H1 (cell line): ENCODE measurements around the gene MAP6D1. TPM values are rescaled to one million over a fixed set of nuclear protein-coding genes. Genes with fewer than 3 reads are reported as not detected.

Source experiments
- CTCF ChIA-PET: fragments of 300-600 bp; sonication (Branson Sonifier 250); formaldehyde crosslinking; loops from one replicate; lab custom pipeline; 2021; ENCODE audit not compliant: partially characterized antibody; lab: Charles Lee
- POLR2A ChIA-PET: fragments of 300-600 bp; sonication (Branson Sonifier 250); formaldehyde crosslinking; loops from one replicate; lab custom pipeline; 2021; ENCODE audit warnings: inconsistent platforms; ENCODE audit not compliant: partially characterized antibody; lab: Charles Lee
- DNase-seq, 2 experiments: peaks; one replicate each; pipeline versions ENCODE4 v3.0.0 to v3.0.0-alpha.2; 2010 to 2022; ENCODE audit warnings: low spot score in 2 of 2, low read depth in 1 of 2, mixed read lengths in 1 of 2
- FAIRE-seq: peaks from 2 replicates; lab custom pipeline; 2011; peaks lifted over from hg19 to GRCh38; lab: Jason Lieb, UNC
- H2AFZ ChIP-seq: 2 replicates; pipeline ENCODE4 v1.8.1; 2012; ENCODE audit warnings: low read length, inconsistent platforms
- H2AK5ac ChIP-seq: 2 replicates; pipeline ENCODE4 v1.6.1; 2013; ENCODE audit warnings: low read depth, low read length
- H2BK120ac ChIP-seq: replicated peaks from 2 replicates; pipeline ENCODE3; 2013; ENCODE audit warnings: low read depth, low read length, inconsistent platforms
- H2BK12ac ChIP-seq: 2 replicates; pipeline ENCODE4 v1.6.1; 2013; ENCODE audit warnings: low read depth, low read length
- H2BK15ac ChIP-seq: 2 replicates; pipeline ENCODE4 v1.6.1; 2013; ENCODE audit warnings: low read length
- H2BK20ac ChIP-seq: 2 replicates; pipeline ENCODE4 v1.6.1; 2013; ENCODE audit warnings: low read length
- H2BK5ac ChIP-seq: 2 replicates; pipeline ENCODE4 v1.6.1; 2013; ENCODE audit warnings: low read depth, low read length
- H3K14ac ChIP-seq: 2 replicates; pipeline ENCODE4 v1.6.1; 2013; ENCODE audit warnings: inconsistent platforms; ENCODE audit not compliant: insufficient read length
- H3K18ac ChIP-seq: 2 replicates; pipeline ENCODE4 v1.6.1; 2013; ENCODE audit warnings: low read length; ENCODE audit errors: extremely low read depth
- H3K23ac ChIP-seq: 2 replicates; pipeline ENCODE4 v1.6.1; 2013; ENCODE audit warnings: inconsistent platforms; ENCODE audit not compliant: insufficient read length
- H3K23me2 ChIP-seq: 2 replicates; pipeline ENCODE4 v1.6.1; 2013; ENCODE audit warnings: low read depth, low read length
- H3K27ac ChIP-seq: 2 replicates; pipeline ENCODE4 v1.6.1; 2011; ENCODE audit warnings: low read depth, low read length, inconsistent platforms
- H3K27me3 ChIP-seq, 4 experiments: replicated peaks in 1 of 4; 1 replicate in 1 of 4; 2 replicates in 3 of 4; pipeline versions ENCODE4 v1.6.1 to v1.8.1; 2011 to 2013; ENCODE audit warnings: low read length in 3 of 4, mild to moderate bottlenecking in 3 of 4, inconsistent platforms in 2 of 4, mixed read lengths in 2 of 4, moderate library complexity in 1 of 4; ENCODE audit not compliant: control insufficient read depth in 3 of 4, insufficient read depth in 3 of 4; ENCODE audit errors: extremely low read depth in 1 of 4
- H3K36me3 ChIP-seq, 4 experiments: 2 replicates each; pipeline versions ENCODE4 v1.6.1 to v1.8.1; 2011 to 2013; ENCODE audit warnings: mild to moderate bottlenecking in 4 of 4, low read length in 3 of 4, moderate library complexity in 2 of 4, control low read depth in 1 of 4, inconsistent platforms in 1 of 4; ENCODE audit not compliant: insufficient read depth in 4 of 4, control insufficient read depth in 2 of 4
- H3K4ac ChIP-seq: replicated peaks from 2 replicates; pipeline ENCODE3; 2013; ENCODE audit warnings: low read length, low read depth, mixed read lengths, inconsistent platforms; ENCODE audit not compliant: insufficient read length
- H3K4me1 ChIP-seq, 4 experiments: replicated peaks in 1 of 4; 1 replicate in 1 of 4; 2 replicates in 3 of 4; pipeline versions ENCODE4 v1.6.1 to v1.8.1; 2011 to 2013; ENCODE audit warnings: low read length in 3 of 4, inconsistent platforms in 2 of 4, mixed read lengths in 1 of 4; ENCODE audit not compliant: insufficient read depth in 4 of 4, control insufficient read depth in 3 of 4
- H3K4me2 ChIP-seq, 2 experiments: 2 replicates each; pipeline versions ENCODE4 v1.6.1 to v1.8.1; 2011 to 2013; ENCODE audit warnings: low read depth in 2 of 2, low read length in 2 of 2, control low read depth in 1 of 2, inconsistent platforms in 1 of 2, mild to moderate bottlenecking in 1 of 2; ENCODE audit not compliant: insufficient read depth in 1 of 2
- H3K4me3 ChIP-seq, 4 experiments: fragments of 200-600, 300-600 bp in 1 of 4; sonication (generic), shearing (Covaris generic), sonication (Bioruptor Twin) in 1 of 4; 2 replicates each; pipeline versions ENCODE4 v1.5.1 to v1.8.1; 2011 to 2016; ENCODE audit warnings: low read length in 4 of 4, low read depth in 3 of 4, control low read depth in 2 of 4, inconsistent platforms in 2 of 4, mild to moderate bottlenecking in 2 of 4, mixed read lengths in 1 of 4, moderate library complexity in 1 of 4; ENCODE audit not compliant: insufficient read depth in 2 of 4; ENCODE audit errors: extremely low read depth in 1 of 4
- H3K56ac ChIP-seq: replicated peaks from 2 replicates; pipeline ENCODE3; 2013; ENCODE audit warnings: low read depth, mild to moderate bottlenecking, mixed read lengths, low read length, inconsistent platforms; ENCODE audit not compliant: insufficient read length
- H3K79me1 ChIP-seq: 2 replicates; pipeline ENCODE4 v1.6.1; 2013; ENCODE audit warnings: low read depth, low read length, control low read depth
- H3K79me2 ChIP-seq, 2 experiments: 2 replicates each; pipeline versions ENCODE4 v1.6.1 to v1.8.1; 2012 to 2013; ENCODE audit warnings: low read length in 2 of 2, mild to moderate bottlenecking in 2 of 2, inconsistent platforms in 1 of 2; ENCODE audit not compliant: insufficient read depth in 2 of 2, control insufficient read depth in 1 of 2
- H3K9ac ChIP-seq, 4 experiments: replicated peaks in 1 of 4; 1 replicate in 1 of 4; 2 replicates in 3 of 4; pipeline versions ENCODE4 v1.6.1 to v1.8.1; 2011 to 2013; ENCODE audit warnings: low read depth in 3 of 4, low read length in 3 of 4, control low read depth in 2 of 4, mild to moderate bottlenecking in 2 of 4, moderate library complexity in 2 of 4, inconsistent platforms in 1 of 4; ENCODE audit errors: extremely low read depth in 1 of 4
- H3K9me3 ChIP-seq, 2 experiments: 2 replicates each; pipeline versions ENCODE4 v1.6.1 to v1.8.1; 2012 to 2013; ENCODE audit warnings: mild to moderate bottlenecking in 2 of 2, moderate library complexity in 2 of 2, control low read depth in 1 of 2, inconsistent platforms in 1 of 2, low read depth in 1 of 2, low read length in 1 of 2, mixed read lengths in 1 of 2; ENCODE audit not compliant: insufficient read depth in 2 of 2
- H4K20me1 ChIP-seq, 2 experiments: replicated peaks in 1 of 2; 2 replicates each; pipeline versions ENCODE3 to v1.8.1; 2011 to 2013; ENCODE audit warnings: inconsistent platforms in 2 of 2, low read length in 2 of 2, mild to moderate bottlenecking in 1 of 2; ENCODE audit not compliant: insufficient read depth in 2 of 2, control insufficient read depth in 1 of 2
- H4K5ac ChIP-seq: 2 replicates; pipeline ENCODE4 v1.6.1; 2013; ENCODE audit warnings: low read length, low read depth, mixed read lengths, inconsistent platforms; ENCODE audit not compliant: insufficient read length
- H4K8ac ChIP-seq: 2 replicates; pipeline ENCODE4 v1.8.0; 2013; ENCODE audit warnings: mild to moderate bottlenecking, moderate library complexity, low read length, inconsistent platforms; ENCODE audit not compliant: insufficient read depth; ENCODE audit errors: extremely low read depth
- H4K91ac ChIP-seq: replicated peaks from 2 replicates; pipeline ENCODE3; 2013; ENCODE audit warnings: low read length, mixed read lengths, inconsistent platforms; ENCODE audit not compliant: insufficient read length
- EZH2 ChIP-seq: fragments of 200-600 bp; sonication (generic); IDR thresholded peaks from 2 replicates; pipeline ENCODE4 v1.7.1; 2012; ENCODE audit warnings: low read depth, mild to moderate bottlenecking, moderate library complexity, low read length, inconsistent platforms; ENCODE audit not compliant: severe bottlenecking
- GABPA ChIP-seq: IDR thresholded peaks from 2 replicates; pipeline ENCODE4 v1.6.1; 2011; ENCODE audit warnings: mild to moderate bottlenecking, low read length, moderate library complexity, borderline replicate concordance; ENCODE audit not compliant: insufficient read depth
- GTF2F1 ChIP-seq: IDR thresholded peaks from 2 replicates; pipeline ENCODE4 v1.6.1; 2012; ENCODE audit warnings: low read depth, low read length, improper control_type of control experiment, borderline replicate concordance
- KDM4A ChIP-seq: IDR thresholded peaks from one replicate; pipeline ENCODE4 v1.7.1; 2012; ENCODE audit warnings: low read depth, mild to moderate bottlenecking, moderate library complexity, low read length, inconsistent platforms; ENCODE audit not compliant: severe bottlenecking
- NANOG ChIP-seq: IDR thresholded peaks from 2 replicates; pipeline ENCODE4 v1.6.1; 2011; ENCODE audit warnings: low read length, low read depth, mild to moderate bottlenecking, inconsistent platforms; ENCODE audit not compliant: insufficient read depth, poor library complexity, severe bottlenecking
- SP4 ChIP-seq: IDR thresholded peaks from 2 replicates; pipeline ENCODE4 v1.6.1; 2012; ENCODE audit warnings: low read length, inconsistent platforms
- TAF7 ChIP-seq: optimal IDR thresholded peaks from 2 replicates; pipeline ENCODE3; 2011; ENCODE audit warnings: low read depth, mild to moderate bottlenecking, inconsistent platforms, low read length, moderate library complexity, borderline replicate concordance
- TBP ChIP-seq: IDR thresholded peaks from 2 replicates; pipeline ENCODE4 v1.6.1; 2011; ENCODE audit warnings: low read depth, low read length, improper control_type of control experiment
- TEAD4 ChIP-seq: IDR thresholded peaks from 2 replicates; pipeline ENCODE4 v1.6.1; 2012; ENCODE audit warnings: low read depth, low read length, inconsistent platforms, mixed read lengths
- WGBS, 2 experiments: shearing (Covaris generic) in 1 of 2; methylation state at CpG; one replicate each; pipeline versions ENCODE4 v1.1.6 to v1.1.7; 2013 to 2015; ENCODE audit warnings: low lambda C conversion rate in 2 of 2, mixed read lengths in 2 of 2, inconsistent platforms in 1 of 2, low coverage in 1 of 2, missing lambda C conversion rate in 1 of 2; ENCODE audit not compliant: insufficient replicate concordance in 2 of 2, insufficient coverage in 1 of 2, insufficient read length in 1 of 2; ENCODE audit errors: extremely low coverage in 1 of 2, missing lambda C conversion rate in 1 of 2; 5-methylcytosine and 5-hydroxymethylcytosine counted together
- polyA plus RNA-seq, 7 experiments: library from polyadenylated mRNA; depleted of rRNA in 3 of 7; stranded (reverse) in 5 of 7; unstranded in 2 of 7; fragments of >200 nt in 5 of 7; fragments of 200-250 nt in 2 of 7; gene quantifications; 1 replicate in 5 of 7; 2 replicates in 1 of 7; 4 replicates in 1 of 7; pipeline versions ENCODE4 v1.2.1 to v1.2.3, GENCODE V29; 2011 to 2013; ENCODE audit warnings: missing spikeins in 2 of 7, mixed read lengths in 2 of 7
- total RNA-seq: library from RNA; stranded (reverse); fragmentation: NEBNext Ultra II Directional; extraction: Animal tissue kit (Norgen Biotek cat#: 25700); gene quantifications from 2 replicates; pipeline ENCODE4 v1.2.1, GENCODE V29; 2021
- TF ChIP-seq, protein P1 (sequence below): IDR thresholded peaks from 2 replicates; pipeline ENCODE4 v1.6.1; 2011; ENCODE audit warnings: low read depth, mild to moderate bottlenecking, low read length; ENCODE audit not compliant: insufficient read depth

Gene MAP6D1
- total and polyA plus RNA-seq, 2 of the 8 experiments (the other 6 are each of a cell fraction or from before 2014, with no cell fraction given): 4.8 to 5.2 TPM

- H3K27me3 ChIP-seq: no peaks in the 10 kb centered on the region
- no peak overlapping the region for H3K4ac ChIP-seq
- H3K23me2 ChIP-seq: no peaks in the 10 kb centered on the region
- H4K8ac ChIP-seq: no peak overlapping the region
- H3K14ac ChIP-seq: no peak overlapping the region
- no peak overlapping the region for H4K91ac ChIP-seq
- H2AFZ ChIP-seq: no peak overlapping the region
- no peak overlapping the region for H3K27ac ChIP-seq
- ChIA-PET POLR2A (no interaction called here), CTCF (no interaction called here)
- H2BK12ac ChIP-seq: no peak overlapping the region
- H2BK15ac ChIP-seq: no peak overlapping the region
- no peaks in the 10 kb centered on the region for H3K79me1 ChIP-seq
- no peaks in the 10 kb centered on the region for H3K4me1 ChIP-seq
- no peak overlapping the region for H4K5ac ChIP-seq
- no peak overlapping the region for H3K18ac ChIP-seq
- H3K56ac ChIP-seq: no peak overlapping the region
- no peak overlapping the region for H3K9ac ChIP-seq
- no peak for TF ChIP-seq SP4
- no peak for TF ChIP-seq NANOG
- no peak for TF ChIP-seq EZH2
- no peak for TF ChIP-seq KDM4A
- TF ChIP-seq TBP: no peak
- no peak for TF ChIP-seq GTF2F1
- TF ChIP-seq TEAD4: no peak
- no peak for TF ChIP-seq TAF7
- TF ChIP-seq, protein P1, sequence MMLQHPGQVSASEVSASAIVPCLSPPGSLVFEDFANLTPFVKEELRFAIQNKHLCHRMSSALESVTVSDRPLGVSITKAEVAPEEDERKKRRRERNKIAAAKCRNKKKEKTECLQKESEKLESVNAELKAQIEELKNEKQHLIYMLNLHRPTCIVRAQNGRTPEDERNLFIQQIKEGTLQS: no peak
- TF ChIP-seq GABPA: no peak
- H3K4me2 ChIP-seq: no peak overlapping the region
- no peaks in the 10 kb centered on the region for H3K9me3 ChIP-seq
- no peak overlapping the region for H3K23ac ChIP-seq
- H2BK120ac ChIP-seq: no peak overlapping the region
- H2AK5ac ChIP-seq: no peak overlapping the region
- no peak overlapping the region for H2BK20ac ChIP-seq
- H3K79me2 ChIP-seq: no peaks in the 10 kb centered on the region
- H4K20me1 ChIP-seq: peaks cover 0 to 4% of the 10 kb centered on the region in 2 experiments
- H3K4me3 ChIP-seq: no peak overlapping the region
- no peak for DNase-seq
- no peak overlapping the region for H2BK5ac ChIP-seq
- peaks cover 15 to 56% (median 28%) of the 10 kb centered on the region in 4 experiments for H3K36me3 ChIP-seq
- WGBS, 2 experiments: 96% methylated on average over 6 of the region's 6 CpGs; no CpG with 5 or more reads in 1 of the 2 experiments
- no peak for FAIRE-seq
Observed at GRCh38 chr3:183792976-183793375, 32.4 kb downstream of the MAP6D1 start.
